Left ventricle myocardium superior (tissue), 1 donor: ENCODE results near the gene PRRT2. TPM values are rescaled to one million over a fixed set of nuclear protein-coding genes. Genes with fewer than 3 reads are reported as not detected.
"Not testable (repeated sequence)": the region's sequence is repeated elsewhere in the genome, so short reads cannot be mapped to it uniquely, and the experiment has no call there.

Source experiments
- ATAC-seq: fragments of 200-7000 bp; cut with Tn5 transposase; one replicate; pipeline ENCODE4 v1.9.1; 2020; ENCODE audit warnings: mild to moderate bottlenecking, moderate library complexity
- DNase-seq: peaks from one replicate; pipeline ENCODE4 v3.0.0-alpha.2; 2020
- intact Hi-C: fragments of 100-400 bp; cut with micrococcal nuclease; formaldehyde crosslinking; loops from one replicate; pipeline ENCODE4 v1.11.0; 2022
- total RNA-seq: library from RNA; stranded (reverse); fragmentation: NEBNext Ultra II Directional; extraction: Animal tissue kit (Norgen Biotek cat#: 25700); gene quantifications from one replicate; pipeline ENCODE4 v1.2.1, GENCODE V29; 2021
- donor health status: DM: no; HTN: yes; CAD: no; lungs with severe emphysema.

Gene PRRT2
- total RNA-seq, 1 donor from 2014 or later, result 3.1 TPM

- intact Hi-C loops, result no loop called here
Observed at GRCh38 chr16:29790183-29790948, 21.6 kb upstream of the PRRT2 start, which contains the start of gene KIF22. Gene KIF22 (plus strand): TSS chr16:29790751. CDS start chr16:29790760, 9 bp downstream.

DNA sequence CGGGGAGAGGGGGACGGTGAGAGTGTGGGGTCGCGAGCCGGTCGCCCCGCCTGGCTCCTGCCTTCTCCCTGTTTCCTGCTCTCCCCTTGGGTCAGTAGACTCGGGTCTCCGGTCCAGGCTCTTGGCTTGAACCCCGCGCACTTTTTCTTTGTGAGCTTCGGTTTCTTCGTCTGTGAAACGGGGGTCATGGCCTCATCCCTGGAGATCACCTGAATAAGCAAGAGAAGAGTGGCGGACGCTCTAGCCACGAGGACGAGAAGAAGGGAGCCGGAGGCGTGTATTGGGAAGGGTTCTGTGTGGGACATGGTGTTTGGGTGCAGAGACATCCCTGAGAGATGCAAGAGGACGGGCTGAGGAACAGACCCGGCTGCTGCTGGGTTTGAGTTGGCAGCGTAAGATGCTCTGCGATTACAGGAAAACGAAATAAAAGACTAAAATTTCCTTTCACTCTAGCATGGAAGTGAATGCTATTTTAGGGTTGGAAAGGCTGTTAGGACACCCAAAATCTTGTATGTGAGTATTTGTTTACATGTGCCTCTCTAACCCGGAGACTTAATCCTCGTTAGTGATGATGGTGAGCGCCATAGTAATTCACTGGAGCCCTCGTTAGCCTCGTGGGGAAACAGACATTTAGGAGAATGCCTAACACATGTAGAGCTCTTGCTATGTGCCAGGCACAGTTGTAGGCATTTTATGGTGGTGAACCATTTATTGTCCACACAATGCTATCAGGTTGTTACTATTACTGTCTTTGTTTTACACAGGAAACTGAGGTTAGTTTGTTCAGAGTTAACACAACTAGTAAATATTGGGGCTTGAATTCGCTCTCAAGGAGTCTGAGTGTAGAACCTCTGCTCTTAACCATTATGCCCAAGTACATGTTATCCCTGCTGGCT lies 20.8 kb upstream of the PRRT2 start:
- ATAC-seq, result no peak
- intact Hi-C loops, result no loop called here

More at GRCh38 chr16:29790183-29790948, 21.6 kb upstream of the PRRT2 start, which contains the start of gene KIF22:
- peak; percentile 99 for ATAC-seq
- DNase-seq, result peak; percentile 100

GRCh38 chr16:29791845-29792807 lies 19.9 kb upstream of the PRRT2 start:
- DNase-seq (no peak), ATAC-seq (no peak)
- intact Hi-C loops, result no loop called here

More for the DNA sequence above, 20.8 kb upstream of the PRRT2 start:
- DNase-seq, result no peak

DNA sequence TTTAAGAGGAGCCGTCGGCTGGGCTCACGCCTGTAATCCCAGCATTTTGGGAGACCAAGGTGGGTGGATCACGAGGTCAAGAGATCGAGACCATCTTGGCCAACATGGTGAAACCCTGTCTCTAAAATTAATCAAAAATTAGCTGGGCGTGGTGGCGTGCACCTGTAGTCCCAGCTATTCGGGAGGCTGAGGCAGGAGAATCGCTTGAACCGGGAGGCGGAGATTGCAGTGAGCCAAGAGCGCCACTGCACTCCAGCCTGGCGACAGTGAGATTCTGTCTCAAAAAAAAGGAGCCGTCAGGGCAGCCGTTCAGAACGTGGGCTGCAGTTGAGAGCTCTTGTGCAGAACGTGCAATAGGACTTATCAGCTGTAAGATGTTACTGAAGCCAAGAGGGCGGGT lies 18.8 kb upstream of the PRRT2 start:
- DNase-seq, intact Hi-C loops, ATAC-seq: not testable (repeated sequence)

DNA sequence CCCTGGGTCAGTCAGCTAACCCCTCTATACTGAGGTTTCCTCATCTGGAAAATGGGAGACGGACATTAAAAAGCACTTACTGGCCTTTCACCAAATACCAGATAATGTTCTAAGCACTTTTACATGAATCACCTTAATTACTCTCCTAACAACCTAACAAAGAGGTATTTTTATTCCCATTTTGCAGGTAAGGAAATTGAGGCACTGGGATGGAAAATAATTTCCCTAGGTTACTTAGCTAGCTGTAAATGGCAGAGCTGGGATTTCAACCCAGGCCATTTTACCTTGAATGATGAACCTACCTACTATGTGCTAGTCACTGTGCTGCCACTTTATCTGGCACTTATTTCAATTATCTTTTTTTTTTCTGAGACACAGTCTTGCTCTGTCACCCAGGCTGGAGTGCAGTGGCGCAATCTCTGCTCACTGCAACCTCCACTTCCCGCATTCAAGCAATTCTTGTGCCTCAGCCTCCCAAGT lies 17.7 kb upstream of the PRRT2 start:
- intact Hi-C loops, result no loop called here
- ATAC-seq (no peak), DNase-seq (no peak)

DNA sequence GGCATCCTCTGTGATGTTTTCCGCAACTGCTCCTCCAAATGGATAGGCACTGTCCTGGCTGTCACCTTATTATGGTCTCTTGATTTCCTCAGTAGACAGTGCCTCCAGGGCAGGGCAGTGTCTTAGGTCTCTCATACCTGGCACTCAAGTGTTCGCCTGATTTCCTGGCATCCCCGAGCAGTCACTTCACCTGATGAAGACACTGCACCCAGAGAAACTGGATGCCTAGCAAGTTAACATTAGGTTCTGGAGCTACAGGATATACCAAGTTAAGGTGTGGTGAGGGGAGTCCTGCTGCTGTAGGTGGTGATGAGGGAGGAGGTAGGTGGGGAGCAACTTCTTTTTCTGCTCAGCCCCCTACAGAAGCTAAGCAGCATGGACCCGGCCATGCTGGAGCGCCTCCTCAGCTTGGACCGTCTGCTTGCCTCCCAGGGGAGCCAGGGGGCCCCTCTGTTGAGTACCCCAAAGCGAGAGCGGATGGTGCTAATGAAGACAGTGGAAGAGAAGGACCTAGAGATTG lies 9.5 kb upstream of the PRRT2 start:
- intact Hi-C loops, result no loop called here
- peak; percentile 22 for DNase-seq
- ATAC-seq, result no peak

GRCh38 chr16:29804020-29804419 lies 8.0 kb upstream of the PRRT2 start:
- peak; percentile 13 for DNase-seq
- intact Hi-C loops, result no loop called here
- ATAC-seq, result no peak

- intact Hi-C loops, result no loop called here
- peak; percentile 56 for ATAC-seq
- DNase-seq, result peak; percentile 79
Observed at GRCh38 chr16:29804455-29805231, 7.3 kb upstream of the PRRT2 start.

DNA sequence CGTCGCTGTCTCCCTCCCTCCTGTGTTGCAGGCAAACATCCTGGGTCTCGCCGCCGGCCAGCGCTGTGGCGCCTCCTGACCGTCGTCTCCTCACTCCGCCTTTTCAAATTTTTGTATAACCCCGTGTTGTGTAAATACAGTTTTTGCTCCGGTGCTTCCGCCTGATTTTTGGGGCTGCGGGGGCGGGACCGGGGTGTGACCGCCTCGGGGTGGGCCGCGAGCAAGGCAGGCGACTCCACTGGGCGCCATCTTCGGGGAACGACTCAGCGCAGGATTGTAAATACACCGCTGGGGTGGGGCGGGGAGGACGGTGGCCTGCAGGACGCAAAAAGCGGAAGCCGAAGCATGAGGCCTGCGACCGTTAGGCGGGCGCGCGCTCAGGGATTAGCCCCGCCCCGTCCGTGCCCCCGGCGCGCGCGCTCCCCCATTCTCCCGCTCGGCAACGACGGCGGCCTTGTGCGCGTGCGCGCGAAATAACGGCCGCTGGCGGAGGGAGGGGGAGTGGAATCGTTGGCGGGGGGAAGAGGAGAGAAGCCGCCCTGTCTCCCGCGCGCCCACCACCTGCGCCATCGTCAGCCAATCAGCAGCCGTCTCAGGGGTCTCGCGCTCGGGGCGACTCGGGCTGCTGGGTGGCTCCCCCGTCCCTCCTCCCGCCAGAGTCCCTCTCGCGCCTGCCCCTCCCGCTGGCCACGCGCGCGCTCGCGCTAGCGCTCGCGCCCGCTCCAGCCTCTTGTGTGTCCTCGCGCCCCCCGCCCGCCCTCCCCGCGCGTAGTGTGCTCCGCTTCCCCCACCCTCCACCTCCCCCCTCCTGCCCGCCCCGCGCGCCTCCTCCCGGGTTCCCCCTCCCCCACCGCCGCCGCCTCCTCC lies 6.5 kb upstream of the PRRT2 start:
- intact Hi-C loops, result no loop called here
- ATAC-seq, result peak; percentile 88
- DNase-seq, result peak; percentile 99

- DNase-seq, result no peak
- peak; percentile 0 for ATAC-seq
- intact Hi-C loops, result no loop called here
Observed at GRCh38 chr16:29806099-29806579, 5.9 kb upstream of the PRRT2 start, which contains the start of gene MAZ. Gene MAZ (plus strand): TSS chr16:29806529. CDS start chr16:29806702, 173 bp downstream.

DNA sequence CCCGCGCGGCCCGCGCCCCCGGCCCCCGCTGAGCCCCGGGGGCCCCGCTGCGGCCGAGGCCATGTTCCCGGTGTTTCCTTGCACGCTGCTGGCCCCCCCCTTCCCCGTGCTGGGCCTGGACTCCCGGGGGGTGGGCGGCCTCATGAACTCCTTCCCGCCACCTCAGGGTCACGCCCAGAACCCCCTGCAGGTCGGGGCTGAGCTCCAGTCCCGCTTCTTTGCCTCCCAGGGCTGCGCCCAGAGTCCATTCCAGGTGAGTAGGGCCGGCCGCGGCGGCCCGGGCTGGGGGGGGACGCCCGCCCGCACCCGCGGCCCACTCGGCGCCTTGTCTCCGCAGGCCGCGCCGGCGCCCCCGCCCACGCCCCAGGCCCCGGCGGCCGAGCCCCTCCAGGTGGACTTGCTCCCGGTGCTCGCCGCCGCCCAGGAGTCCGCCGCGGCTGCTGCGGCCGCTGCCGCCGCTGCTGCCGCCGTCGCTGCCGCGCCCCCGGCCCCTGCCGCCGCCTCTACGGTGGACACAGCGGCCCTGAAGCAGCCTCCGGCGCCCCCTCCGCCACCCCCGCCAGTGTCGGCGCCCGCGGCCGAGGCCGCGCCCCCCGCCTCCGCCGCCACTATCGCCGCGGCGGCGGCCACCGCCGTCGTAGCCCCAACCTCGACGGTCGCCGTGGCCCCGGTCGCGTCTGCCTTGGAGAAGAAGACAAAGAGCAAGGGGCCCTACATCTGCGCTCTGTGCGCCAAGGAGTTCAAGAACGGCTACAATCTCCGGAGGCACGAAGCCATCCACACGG lies 5.2 kb upstream of the PRRT2 start:
- DNase-seq, result peak; percentile 75
- ATAC-seq, result no peak
- intact Hi-C loops, result no loop called here

GRCh38 chr16:29807426-29808218 lies 4.4 kb upstream of the PRRT2 start:
- peak; percentile 20 for ATAC-seq
- DNase-seq, result peak; percentile 90
- intact Hi-C loops, result no loop called here

- DNase-seq (peak; percentile 39), ATAC-seq (no peak)
- intact Hi-C loops, result no loop called here
Observed at GRCh38 chr16:29808219-29808900, 3.6 kb upstream of the PRRT2 start.

DNA sequence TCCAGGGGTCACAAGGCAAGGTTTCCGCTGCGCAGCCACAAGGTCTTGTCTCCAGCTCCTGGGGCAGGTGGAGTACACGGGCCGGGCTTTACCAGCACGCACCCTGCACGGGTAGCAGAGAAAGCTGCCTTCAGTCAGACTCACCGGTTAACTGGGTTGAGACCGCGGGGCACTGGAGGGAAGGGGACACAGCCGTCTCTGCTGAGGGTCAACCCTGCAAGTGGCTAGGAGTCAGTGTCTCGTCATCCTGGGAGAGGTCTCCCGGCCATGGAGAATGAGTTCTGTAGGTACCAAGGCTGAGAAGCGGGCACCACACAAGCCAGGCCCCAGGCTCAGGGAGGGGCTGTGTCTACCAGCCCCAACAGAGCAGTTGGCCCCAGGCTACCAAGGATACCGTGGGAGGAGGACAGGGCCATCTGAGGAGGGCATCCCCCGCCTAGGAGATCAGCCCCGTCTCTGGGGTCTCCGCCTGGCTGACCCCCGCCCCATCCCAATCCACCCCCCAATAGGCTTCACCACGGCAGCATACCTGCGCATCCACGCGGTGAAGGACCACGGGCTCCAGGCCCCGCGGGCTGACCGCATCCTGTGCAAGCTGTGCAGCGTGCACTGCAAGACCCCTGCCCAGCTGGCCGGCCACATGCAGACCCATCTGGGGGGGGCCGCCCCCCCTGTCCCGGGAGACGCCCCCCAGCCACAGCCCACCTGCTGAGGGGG lies 2.8 kb upstream of the PRRT2 start:
- ATAC-seq, result no peak
- intact Hi-C loops, result no loop called here
- peak; percentile 38 for DNase-seq
